T-helper 2 cell (primary cell): ENCODE data around the gene MLPH.
"Not testable (repeated sequence)": the region's sequence is repeated elsewhere in the genome, so short reads cannot be mapped to it uniquely, and the experiment has no call there.

ENCODE experiments used
- DNase-seq, 5 experiments: peaks; one replicate each; pipeline versions ENCODE4 v3.0.0 to v3.0.0-alpha.2; 2012 to 2022

MLPH gene

DNA sequence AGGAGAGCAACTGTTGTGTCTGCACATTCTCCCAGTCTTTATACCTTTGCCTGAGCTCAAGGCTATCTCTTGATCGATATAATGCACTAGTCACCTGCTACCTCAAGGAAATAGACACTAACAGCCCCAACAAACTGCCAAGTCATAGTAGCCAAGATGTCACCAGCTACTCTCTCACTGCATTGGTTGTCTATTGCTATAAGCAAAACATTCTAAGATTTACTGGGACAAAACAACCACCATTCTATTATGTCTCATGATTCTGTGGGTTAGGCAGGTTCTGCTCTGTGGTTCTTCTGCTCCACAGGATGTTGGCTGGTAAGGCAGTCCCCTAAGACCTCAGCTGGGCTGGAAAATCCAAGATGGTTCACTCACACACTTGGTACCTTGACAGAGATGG, 28.5 kb upstream of the MLPH start:
- peak in 1 of 5 experiments; percentile 31 for DNase-seq

GRCh38 chr2:237459226-237459625, 27.8 kb upstream of the MLPH start:
- DNase-seq = no peak

DNA sequence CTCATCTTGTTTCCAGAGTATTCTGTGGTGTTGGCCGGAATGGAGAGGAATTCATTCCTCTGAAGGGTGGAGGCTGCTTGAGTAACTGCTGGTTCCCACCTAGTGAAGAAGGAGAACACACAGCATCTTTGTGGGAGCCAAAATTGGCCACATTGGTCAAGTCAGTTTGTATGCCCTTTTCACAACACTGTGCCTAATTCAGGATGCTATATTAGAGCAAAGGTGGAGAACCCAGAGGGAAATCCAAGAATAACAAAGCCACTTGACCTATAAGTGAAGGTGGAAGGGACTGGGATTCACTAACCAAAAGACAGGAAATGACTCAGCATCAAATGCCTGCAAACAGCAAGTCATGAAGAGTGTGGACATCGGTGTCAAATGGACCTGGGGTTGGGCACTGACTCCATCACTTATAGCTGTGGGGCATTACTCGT, 27.3 kb upstream of the MLPH start:
- DNase-seq = no peak

- no peak for DNase-seq
Measured at GRCh38 chr2:237464757-237465391, 22.2 kb upstream of the MLPH start.

- DNase-seq = no peak
Measured at GRCh38 chr2:237465515-237466148, 21.4 kb upstream of the MLPH start.

DNA sequence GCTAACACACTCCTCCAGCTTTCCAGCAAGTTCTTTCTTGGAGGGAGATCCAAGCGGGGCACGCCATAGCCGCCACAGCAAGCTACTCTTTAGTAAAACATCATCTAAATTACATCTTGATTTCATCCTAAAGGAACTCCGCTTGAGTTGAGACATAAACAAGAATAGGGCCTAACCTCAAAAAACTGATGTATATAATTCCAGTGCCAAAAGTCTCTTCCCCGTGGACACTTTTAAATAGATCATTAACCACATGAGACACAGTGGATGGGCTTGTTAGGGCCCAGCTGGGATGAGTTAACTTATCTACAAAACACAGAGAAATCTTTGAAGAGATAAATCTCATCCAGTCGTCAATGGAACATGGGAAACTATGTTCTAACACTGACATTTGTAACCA, 20.8 kb upstream of the MLPH start:
- DNase-seq = no peak

- DNase-seq = no peak
Measured at GRCh38 chr2:237467447-237468179, 19.4 kb upstream of the MLPH start.

DNA sequence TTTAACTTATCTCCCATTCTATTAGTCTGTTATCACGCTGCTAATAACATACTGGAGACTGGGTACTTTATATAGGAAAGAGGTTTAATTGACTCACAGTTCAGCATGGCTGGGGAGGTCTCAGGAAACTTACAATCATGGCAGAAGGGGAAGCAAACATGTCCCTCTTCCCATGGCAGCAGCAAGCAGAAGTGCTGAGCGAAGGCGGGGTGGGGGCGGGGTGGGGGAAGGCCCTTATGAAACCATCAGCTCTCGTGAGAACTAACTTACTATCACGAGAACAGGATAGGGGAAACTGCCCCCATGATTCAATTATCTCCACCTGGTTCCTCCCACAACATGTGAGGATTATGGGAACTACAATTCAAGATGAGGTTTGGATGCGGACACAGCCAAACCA, 17.6 kb upstream of the MLPH start:
- not testable (repeated sequence) for DNase-seq

DNA sequence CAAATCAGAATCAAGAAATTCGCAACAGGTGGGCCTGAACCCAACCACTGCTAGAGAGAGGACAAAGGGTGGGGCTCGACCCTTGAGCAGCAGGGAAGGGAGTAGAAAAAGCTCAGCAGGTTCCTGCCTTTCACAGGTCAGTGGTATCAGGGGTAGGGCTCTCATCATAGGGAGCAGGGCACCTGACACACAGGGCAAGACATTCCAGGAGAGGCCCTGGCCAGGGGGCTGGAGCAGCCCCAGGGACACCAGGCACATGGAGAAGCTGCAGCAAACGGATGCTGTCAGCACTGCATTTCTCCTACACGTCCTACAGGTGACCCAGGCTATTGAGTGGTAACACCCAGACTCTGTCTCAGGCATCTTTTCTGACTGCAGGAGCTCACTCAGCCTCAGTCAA, 17.2 kb upstream of the MLPH start:
- no peak for DNase-seq

DNA sequence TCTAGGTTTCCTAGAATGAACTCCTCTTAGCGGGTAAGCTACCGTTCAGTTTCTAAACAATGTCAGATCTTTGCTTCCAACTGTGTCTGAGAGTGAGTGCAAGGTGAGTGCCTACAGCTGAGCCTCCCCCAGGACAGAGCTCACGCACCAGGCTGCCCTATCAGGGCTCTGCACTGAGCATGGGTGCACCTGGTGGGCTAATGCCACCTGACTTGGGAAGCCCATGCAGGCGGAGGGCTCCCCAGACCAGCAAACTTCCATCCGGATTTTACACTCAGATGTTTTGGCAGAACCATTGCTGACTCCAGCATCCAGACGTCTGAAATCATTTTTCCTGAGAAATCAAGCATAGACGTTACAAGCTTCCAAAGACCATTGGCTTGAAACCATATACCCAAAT, 16.1 kb upstream of the MLPH start:
- no peak for DNase-seq

- no peak for DNase-seq
Measured at GRCh38 chr2:237471438-237472186, 15.4 kb upstream of the MLPH start.

DNA sequence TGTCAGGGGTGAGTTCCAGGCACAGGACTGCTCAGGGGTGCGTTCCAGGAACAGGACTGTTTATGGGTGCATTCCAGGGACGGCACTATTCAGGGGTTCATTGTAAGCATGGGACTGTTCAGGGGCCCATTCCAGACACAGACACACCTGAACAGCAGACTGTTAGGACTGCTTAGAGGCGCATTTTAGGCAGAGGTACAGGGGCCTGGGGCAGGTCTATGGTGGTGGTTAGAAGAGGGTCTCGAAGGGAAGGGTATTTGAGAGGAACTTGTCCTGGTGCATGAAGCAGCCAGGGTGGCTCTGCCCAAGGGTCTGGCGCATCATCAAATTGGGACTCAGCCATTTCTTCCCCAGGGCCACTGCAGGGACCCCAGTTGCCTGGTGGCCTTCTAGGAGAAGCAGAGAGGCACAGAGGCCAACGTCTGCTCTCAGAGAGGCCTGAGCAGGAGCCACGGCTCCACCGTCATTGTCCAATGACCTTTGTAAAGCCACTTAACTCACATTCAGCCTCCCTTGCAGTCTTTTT, 14.8 kb upstream of the MLPH start:
- no peak for DNase-seq

DNA sequence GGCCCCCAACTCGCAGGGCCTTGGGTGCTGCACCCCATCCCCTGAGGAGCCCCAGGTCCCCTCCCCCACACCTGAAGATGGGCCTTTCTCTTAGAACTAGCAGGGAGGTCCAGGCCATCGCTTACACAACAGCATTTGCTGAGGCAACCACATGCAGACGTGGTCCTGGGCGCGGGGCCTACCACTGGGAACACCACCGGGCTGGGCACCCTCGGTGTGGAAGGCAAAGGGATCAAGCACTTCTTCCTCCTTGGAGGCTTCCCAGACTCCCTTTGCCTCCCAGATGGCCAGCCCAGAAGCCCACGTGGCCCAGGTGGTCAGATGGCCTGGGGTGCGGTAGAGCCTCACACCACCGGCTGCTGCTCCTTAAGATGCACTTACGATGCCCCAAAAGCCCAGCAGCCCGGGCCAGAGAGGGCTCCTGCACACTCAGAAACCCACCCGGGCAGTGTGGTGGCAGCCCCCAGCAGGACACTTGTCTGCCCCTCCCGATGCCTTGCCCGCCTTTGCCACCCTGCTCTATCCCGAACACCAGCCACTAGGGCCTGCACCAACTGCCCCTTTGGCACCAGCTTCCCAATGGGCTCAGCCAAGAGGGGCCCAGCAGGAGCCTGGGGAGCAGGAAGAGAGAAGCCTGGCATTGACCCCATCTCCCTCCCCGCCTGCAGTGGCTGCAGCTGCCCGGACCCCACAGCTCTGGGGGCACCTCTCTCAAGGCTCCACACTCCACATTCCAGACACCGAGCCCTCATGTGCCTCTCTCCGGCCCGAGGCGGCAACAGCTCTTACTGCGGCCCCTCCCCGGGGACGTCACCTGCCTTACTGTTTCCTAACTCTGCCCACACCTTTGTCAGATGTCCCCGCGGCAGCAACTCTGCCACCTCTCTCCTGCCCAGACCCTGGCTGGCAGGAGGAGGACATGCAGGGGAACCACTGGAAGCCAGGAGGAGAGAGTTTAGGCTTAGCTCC, 13.9 kb upstream of the MLPH start:
- no peak for DNase-seq

DNA sequence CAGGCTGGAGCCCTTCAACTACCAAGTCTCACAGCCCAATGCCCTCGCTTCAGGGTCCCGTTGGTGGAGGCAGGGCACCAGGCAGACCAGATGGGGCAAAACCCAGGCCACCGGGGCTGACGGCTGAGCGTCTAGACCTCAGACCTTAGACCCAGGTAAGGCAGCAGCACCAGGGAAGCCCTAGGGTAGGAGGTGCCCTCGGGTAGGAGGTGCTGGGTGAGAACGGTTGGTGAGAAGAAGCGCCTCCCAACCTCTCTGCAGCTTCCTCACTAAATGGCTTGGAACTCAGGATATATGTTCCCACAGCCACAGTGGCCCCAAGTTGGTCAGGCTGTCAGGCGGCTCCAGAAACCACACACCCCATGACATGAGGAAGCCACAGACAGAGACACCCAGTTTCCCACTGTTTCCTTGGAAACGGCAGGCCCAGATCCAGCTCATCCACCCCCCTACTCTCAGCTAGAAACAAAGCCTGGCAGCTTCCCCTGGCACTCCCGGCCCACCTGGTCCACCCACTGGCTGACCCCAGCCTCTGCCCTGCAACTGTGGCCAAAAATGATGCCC, 13.1 kb upstream of the MLPH start:
- DNase-seq = no peak

- no peak for DNase-seq
Measured at GRCh38 chr2:237474442-237474911, 12.6 kb upstream of the MLPH start.

DNA sequence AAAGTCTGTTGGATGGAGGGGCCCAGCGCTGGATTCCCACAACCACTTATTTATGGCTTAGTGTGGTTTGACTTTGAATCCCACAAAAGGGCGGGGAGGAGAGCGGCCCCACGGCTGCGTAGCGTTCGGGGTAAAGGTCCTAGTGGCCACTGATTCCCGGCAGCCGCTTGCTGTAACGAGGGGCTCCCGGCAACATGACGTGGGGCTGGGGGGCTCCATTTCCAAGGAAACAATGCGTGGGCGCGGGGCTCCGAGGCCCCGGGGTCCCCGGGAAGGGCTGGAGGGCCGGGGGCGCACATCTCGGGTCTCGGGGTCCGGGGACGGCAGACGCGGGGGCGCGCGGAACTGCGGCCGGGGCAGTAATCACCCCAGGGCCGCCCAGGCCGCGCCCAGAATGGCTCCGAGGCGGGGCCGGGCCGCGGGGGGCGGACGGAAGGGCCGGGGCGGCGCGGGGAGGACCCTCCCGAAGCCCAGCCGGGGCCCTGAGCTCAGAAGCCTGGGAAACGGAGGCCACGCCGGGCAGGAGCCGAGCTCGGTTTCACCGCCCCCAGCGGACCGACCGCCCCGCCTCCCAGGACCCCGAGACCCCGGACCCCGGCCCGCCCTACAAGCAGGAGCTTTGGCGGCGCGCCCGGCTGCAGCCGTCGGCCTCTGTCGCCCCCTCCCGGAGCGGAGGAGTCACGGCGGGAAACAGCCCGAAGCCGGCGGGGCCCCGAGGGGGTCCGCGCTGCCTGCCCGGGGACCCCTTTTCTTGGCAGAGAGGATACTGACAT, 11.9 kb upstream of the MLPH start:
- peak; percentile 53 to 73 (median 59) for DNase-seq

DNA sequence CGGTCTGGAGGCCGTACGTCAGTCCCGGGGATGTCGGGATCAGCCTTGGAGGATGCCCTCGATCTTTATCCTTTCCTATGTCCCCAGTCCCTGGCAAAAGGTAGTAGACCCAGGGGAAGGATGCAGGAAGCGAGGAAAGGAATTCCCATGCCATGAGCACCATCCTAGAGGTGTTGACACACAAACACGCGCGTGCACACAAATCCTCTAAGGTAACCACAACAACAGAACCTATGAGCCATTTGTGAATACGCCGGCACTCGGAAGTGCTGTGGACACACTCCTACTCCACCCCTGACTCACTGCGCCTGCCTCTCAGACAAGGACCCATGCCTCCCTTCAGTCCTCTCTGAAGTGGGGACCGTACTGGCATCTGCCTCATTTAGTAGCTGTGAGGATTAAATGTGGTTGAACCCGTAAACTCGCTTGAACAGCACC, 11.3 kb upstream of the MLPH start:
- peak in 2 of 5 experiments; percentile 18 to 24 for DNase-seq

DNA sequence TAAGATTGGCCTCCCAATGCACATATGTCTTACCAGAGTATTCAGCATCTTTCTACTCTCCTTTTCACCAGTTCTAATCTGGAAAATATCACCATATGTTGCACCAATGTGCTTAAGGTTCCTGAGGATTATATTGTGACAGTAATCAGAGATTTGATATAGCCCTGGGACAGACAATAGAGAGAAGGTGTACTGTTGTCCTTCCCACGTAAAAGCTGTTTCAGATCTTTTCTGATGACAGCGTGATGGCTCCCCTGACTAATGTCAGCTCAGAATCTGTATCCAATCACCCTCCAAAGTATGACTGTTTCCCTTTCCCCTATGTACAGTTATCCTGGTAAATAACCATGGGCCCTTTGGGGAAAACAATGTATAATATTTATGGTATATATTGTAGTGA, 9.0 kb upstream of the MLPH start:
- no peak for DNase-seq

GRCh38 chr2:237478979-237479378, 8.1 kb upstream of the MLPH start:
- no peak for DNase-seq

DNA sequence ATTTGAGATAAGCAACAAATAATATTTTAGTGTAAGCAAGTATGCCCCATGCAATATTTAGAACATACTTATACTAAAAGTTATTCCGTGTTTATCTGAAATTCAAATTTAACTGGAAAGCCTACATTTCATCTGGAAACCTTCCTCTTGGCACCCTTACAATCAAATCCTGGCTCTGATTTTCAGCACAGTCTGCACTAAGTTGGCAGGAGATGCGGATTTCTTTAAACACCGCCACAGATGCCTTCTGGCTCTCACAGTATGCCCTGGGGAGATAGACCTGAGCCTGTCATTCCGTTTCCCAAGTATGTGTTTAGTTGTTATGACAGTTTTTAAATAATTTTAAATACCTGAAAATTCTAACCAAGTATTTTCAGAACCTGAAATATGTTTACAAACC, 7.3 kb upstream of the MLPH start:
- no peak for DNase-seq
